IMR-90 (cell line): ENCODE measurements around the gene NAP1L1. TPM values are rescaled to one million over a fixed set of nuclear protein-coding genes. Genes with fewer than 3 reads are reported as not detected.

ENCODE experiments used
- ATAC-seq: fragments of 200-7000 bp; cut with Tn5 transposase; 2 replicates; pipeline ENCODE4 v1.9.1; 2020; ENCODE audit warnings: low read depth, mild to moderate bottlenecking, moderate library complexity
- BruUV-seq: library from RNA; stranded (reverse); fragments of 400-500 nt; replicated peaks from 2 replicates; lab custom pipeline; 2021; lab: Mats Ljungman, UMichigan
- CTCF ChIA-PET: fragments of 300-600 bp; formaldehyde crosslinking; extraction: SDS; loops from one replicate; lab custom pipeline; 2021; ENCODE audit warnings: antibody characterized with exemption; lab: Yijun Ruan, JAX
- POLR2A ChIA-PET: fragments of 300-600 bp; sonication (Branson Sonifier 250); formaldehyde crosslinking; loops from one replicate; lab custom pipeline; 2022; ENCODE audit warnings: antibody characterized with exemption; ENCODE audit not compliant: unreplicated experiment; lab: Charles Lee
- DNase-seq: peaks from one replicate; pipeline ENCODE4 v3.0.0; 2013
- H2AFZ ChIP-seq: replicated peaks from 2 replicates; pipeline ENCODE3; 2013; ENCODE audit warnings: low read length, mild to moderate bottlenecking; ENCODE audit not compliant: poor library complexity
- H2AK5ac ChIP-seq: 2 replicates; pipeline ENCODE4 v1.6.1; 2013; ENCODE audit warnings: low read depth, low read length, inconsistent platforms
- H2AK9ac ChIP-seq: replicated peaks from 2 replicates; pipeline ENCODE3; 2013; ENCODE audit warnings: mild to moderate bottlenecking, low read depth, low read length, moderate library complexity; ENCODE audit not compliant: poor library complexity
- H2BK120ac ChIP-seq: 2 replicates; pipeline ENCODE4 v1.6.1; 2013; ENCODE audit warnings: low read depth, low read length, inconsistent platforms
- H2BK15ac ChIP-seq: 3 replicates; pipeline ENCODE4 v1.6.1; 2013; ENCODE audit warnings: low read depth, low read length, inconsistent platforms
- H2BK20ac ChIP-seq: 2 replicates; pipeline ENCODE4 v1.6.1; 2013; ENCODE audit warnings: low read depth, mild to moderate bottlenecking, inconsistent platforms, low read length, moderate library complexity
- H2BK5ac ChIP-seq: 2 replicates; pipeline ENCODE4 v1.6.1; 2013; ENCODE audit warnings: mild to moderate bottlenecking, low read depth, low read length, inconsistent platforms; ENCODE audit not compliant: poor library complexity, severe bottlenecking
- H3K14ac ChIP-seq: replicated peaks from 2 replicates; pipeline ENCODE4 v1.6.1; 2013; ENCODE audit warnings: low read depth, low read length, inconsistent platforms
- H3K18ac ChIP-seq: 2 replicates; pipeline ENCODE4 v1.6.1; 2013; ENCODE audit warnings: low read depth, low read length, control low read depth
- H3K23ac ChIP-seq: 2 replicates; pipeline ENCODE4 v1.6.1; 2013; ENCODE audit warnings: low read depth, low read length, inconsistent platforms
- H3K27ac ChIP-seq: 2 replicates; pipeline ENCODE4 v1.5.1; 2013; ENCODE audit warnings: mild to moderate bottlenecking, control low read depth, low read length; ENCODE audit not compliant: insufficient read depth
- H3K27me3 ChIP-seq: 2 replicates; pipeline ENCODE4 v1.6.1; 2013; ENCODE audit warnings: low read length; ENCODE audit not compliant: control insufficient read depth, insufficient read depth
- H3K36me3 ChIP-seq: 2 replicates; pipeline ENCODE4 v1.6.1; 2013; ENCODE audit warnings: low read length, mixed read lengths; ENCODE audit not compliant: control insufficient read depth, insufficient read depth
- H3K4ac ChIP-seq: 2 replicates; pipeline ENCODE4 v1.6.1; 2013; ENCODE audit warnings: low read depth, low read length, inconsistent platforms
- H3K4me1 ChIP-seq: 2 replicates; pipeline ENCODE4 v1.6.1; 2013; ENCODE audit warnings: low read length, mixed read lengths; ENCODE audit not compliant: control insufficient read depth, insufficient read depth
- H3K4me2 ChIP-seq: 2 replicates; pipeline ENCODE4 v1.6.1; 2013; ENCODE audit warnings: low read depth, mild to moderate bottlenecking, control low read depth, low read length, moderate library complexity
- H3K4me3 ChIP-seq: 2 replicates; pipeline ENCODE4 v1.5.1; 2013; ENCODE audit warnings: low read depth, mild to moderate bottlenecking, control low read depth, low read length, moderate library complexity; ENCODE audit not compliant: insufficient read depth
- H3K56ac ChIP-seq: 2 replicates; pipeline ENCODE4 v1.6.1; 2013; ENCODE audit warnings: low read length, inconsistent platforms; ENCODE audit not compliant: insufficient read depth; ENCODE audit errors: extremely low read depth
- H3K79me1 ChIP-seq, 2 experiments: 2 replicates each; pipeline ENCODE4 v1.6.1; 2013; ENCODE audit warnings: low read length in 2 of 2, inconsistent platforms in 1 of 2, low read depth in 1 of 2
- H3K9ac ChIP-seq: 2 replicates; pipeline ENCODE4 v1.6.1; 2013; ENCODE audit warnings: low read depth, low read length, control low read depth
- H3K9me1 ChIP-seq: 2 replicates; pipeline ENCODE4 v1.6.1; 2013; ENCODE audit warnings: low read length, inconsistent platforms; ENCODE audit not compliant: insufficient read depth
- H3K9me3 ChIP-seq: 2 replicates; pipeline ENCODE4 v1.6.1; 2013; ENCODE audit warnings: low read length; ENCODE audit not compliant: control insufficient read depth, insufficient read depth
- H4K20me1 ChIP-seq: 2 replicates; pipeline ENCODE4 v1.6.1; 2013; ENCODE audit warnings: low read length, inconsistent platforms; ENCODE audit not compliant: insufficient read depth
- H4K5ac ChIP-seq: 2 replicates; pipeline ENCODE4 v1.6.1; 2013; ENCODE audit warnings: mild to moderate bottlenecking, low read depth, low read length, control low read depth
- H4K8ac ChIP-seq, 2 experiments: 2 replicates each; pipeline ENCODE4 v1.6.1; 2013; ENCODE audit warnings: low read depth in 2 of 2, low read length in 2 of 2, control low read depth in 1 of 2, inconsistent platforms in 1 of 2
- H4K91ac ChIP-seq: 2 replicates; pipeline ENCODE4 v1.6.1; 2013; ENCODE audit warnings: low read depth, low read length, inconsistent platforms; ENCODE audit not compliant: insufficient read depth
- BHLHE40 ChIP-seq: fragments of 150-350 bp; IDR thresholded peaks from 2 replicates; pipeline ENCODE4 v1.6.1; 2016; ENCODE audit warnings: mild to moderate bottlenecking, low read depth, low read length
- CHD1 ChIP-seq: IDR thresholded peaks from 2 replicates; pipeline ENCODE4 v1.6.1; 2012; ENCODE audit warnings: low read depth, low read length, improper control_type of control experiment
- ELK1 ChIP-seq: fragments of 150-350 bp; IDR thresholded peaks from 2 replicates; pipeline ENCODE4 v1.6.1; 2016; ENCODE audit warnings: low read depth, mild to moderate bottlenecking, low read length, moderate library complexity, borderline replicate concordance
- MAFK ChIP-seq: IDR thresholded peaks from 2 replicates; pipeline ENCODE4 v1.6.1; 2012; ENCODE audit warnings: low read depth, low read length, improper control_type of control experiment
- MAZ ChIP-seq: IDR thresholded peaks from 2 replicates; pipeline ENCODE4 v1.6.1; 2012; ENCODE audit warnings: low read depth, mild to moderate bottlenecking, low read length, improper control_type of control experiment, moderate library complexity, borderline replicate concordance
- NFE2L2 ChIP-seq: fragments of 150-350 bp; IDR thresholded peaks from 2 replicates; pipeline ENCODE4 v1.6.1; 2016; ENCODE audit warnings: low read depth, mild to moderate bottlenecking, low read length
- RAD21 ChIP-seq: IDR thresholded peaks from 2 replicates; pipeline ENCODE4 v1.6.1; 2012; ENCODE audit warnings: low read length, improper control_type of control experiment
- RCOR1 ChIP-seq: IDR thresholded peaks from 2 replicates; pipeline ENCODE4 v1.6.1; 2012; ENCODE audit warnings: mild to moderate bottlenecking, low read length, improper control_type of control experiment; ENCODE audit not compliant: insufficient replicate concordance
- RFX5 ChIP-seq: IDR thresholded peaks from 2 replicates; pipeline ENCODE4 v1.8.0; 2012; ENCODE audit warnings: low read depth, mild to moderate bottlenecking, low read length, moderate library complexity
- SMC3 ChIP-seq: fragments of 150-350 bp; IDR thresholded peaks from 2 replicates; pipeline ENCODE4 v1.6.1; 2016; ENCODE audit warnings: low read depth, mild to moderate bottlenecking, antibody characterized with exemption, low read length, moderate library complexity
- USF2 ChIP-seq: fragments of 150-350 bp; IDR thresholded peaks from 2 replicates; pipeline ENCODE4 v1.6.1; 2017; ENCODE audit warnings: mild to moderate bottlenecking, antibody characterized with exemption, low read length, low read depth
- WGBS, 2 experiments: methylation state at CpG; one replicate each; pipeline versions ENCODE4 v1.1.5 to v1.1.7; 2013; ENCODE audit warnings: missing lambda C conversion rate in 2 of 2; ENCODE audit not compliant: insufficient read length in 1 of 2; ENCODE audit errors: extremely low coverage in 2 of 2; 5-methylcytosine and 5-hydroxymethylcytosine counted together
- dilution Hi-C: fragments of 300-500 bp; cut with HindIII; formaldehyde crosslinking; loops from one replicate; pipeline ENCODE4 v1.14.3; 2018; ENCODE audit warnings: low sequenced_read_pairs; ENCODE audit not compliant: unreplicated experiment
- in situ Hi-C: fragments of 300-500 bp; cut with MboI; formaldehyde crosslinking; loops from 3 replicates; pipeline ENCODE4 v1.14.3; 2019; ENCODE audit warnings: low sequenced_read_pairs, inconsistent platforms, mixed read lengths
- intact Hi-C: fragments of 100-400 bp; cut with micrococcal nuclease; formaldehyde crosslinking; loops from 2 replicates; pipeline ENCODE4 v1.10.0; 2022
- polyA plus RNA-seq, 3 experiments: library from polyadenylated mRNA; depleted of rRNA; stranded (reverse); fragments of >200 nt; gene quantifications; 2 replicates each; pipeline ENCODE4 v1.2.3, GENCODE V29; 2012; ENCODE audit warnings: low replicate concordance in 1 of 3
- total RNA-seq: library from RNA; depleted of rRNA; stranded (reverse); fragments of >200 nt; gene quantifications from 2 replicates; pipeline ENCODE4 v1.2.3, GENCODE V29; 2012
- TF ChIP-seq, protein P1 (sequence below): conservative IDR thresholded peaks from 2 replicates; pipeline ENCODE4 v1.5.1; 2012; ENCODE audit warnings: mild to moderate bottlenecking, low read depth, low read length, improper control_type of control experiment

NAP1L1 gene
- total and polyA plus RNA-seq, 2 of the 4 experiments (the other 2 are of a cell fraction): 86.4 to 200 TPM

DNA sequence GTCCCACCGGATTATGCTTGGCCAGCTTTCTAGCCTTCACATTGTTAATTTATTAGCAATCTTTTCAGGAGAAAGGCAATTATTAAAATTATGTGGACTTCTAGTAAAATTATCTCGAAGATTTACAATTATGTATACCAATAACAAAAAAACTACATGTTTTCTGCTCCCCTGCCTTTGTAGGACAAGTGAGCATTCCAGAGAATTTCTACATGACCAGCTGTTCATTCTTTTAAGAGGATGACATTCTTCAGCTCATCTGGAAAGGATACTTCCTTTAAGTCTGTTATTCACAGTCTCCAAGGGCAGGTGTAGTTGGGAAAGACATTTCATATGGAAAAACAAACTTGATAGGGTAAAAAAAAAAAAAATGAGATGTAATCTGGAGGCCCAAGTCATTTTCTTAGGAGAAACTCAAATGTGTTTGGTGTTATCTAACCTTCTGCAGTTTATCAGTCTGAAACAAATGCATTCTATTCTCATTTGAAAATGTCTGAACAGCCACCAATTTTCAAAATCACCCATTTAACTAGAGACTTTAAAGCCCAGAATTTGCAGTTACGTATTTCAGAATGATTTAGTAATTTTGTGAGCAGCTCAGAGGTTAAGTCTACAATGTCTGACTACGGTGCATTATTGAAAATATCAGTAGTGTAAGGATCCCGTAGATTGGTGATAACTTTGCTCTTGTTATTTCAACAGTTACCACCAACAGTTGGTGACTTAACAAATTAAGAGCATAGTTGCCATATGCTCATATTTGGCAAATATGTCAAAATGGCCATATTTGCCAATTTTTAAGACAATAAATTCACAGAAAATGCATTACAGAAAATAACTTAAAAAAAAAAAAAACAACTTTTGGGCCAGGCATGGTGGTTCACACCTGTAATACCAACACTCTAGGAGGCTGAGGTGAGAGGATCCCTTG lies 51.1 kb downstream of the NAP1L1 start:
- peak; percentile 64 for DNase-seq
- TF ChIP-seq RCOR1 (no peak), CHD1 (no peak), MAZ (no peak), RAD21 (no peak; the same call in 1 of the 2 replicates), SMC3 (no peak), ELK1 (no peak), NFE2L2 (no peak), USF2 (no peak), RFX5 (no peak), BHLHE40 (no peak), MAFK (no peak)
- TF ChIP-seq, protein P1, sequence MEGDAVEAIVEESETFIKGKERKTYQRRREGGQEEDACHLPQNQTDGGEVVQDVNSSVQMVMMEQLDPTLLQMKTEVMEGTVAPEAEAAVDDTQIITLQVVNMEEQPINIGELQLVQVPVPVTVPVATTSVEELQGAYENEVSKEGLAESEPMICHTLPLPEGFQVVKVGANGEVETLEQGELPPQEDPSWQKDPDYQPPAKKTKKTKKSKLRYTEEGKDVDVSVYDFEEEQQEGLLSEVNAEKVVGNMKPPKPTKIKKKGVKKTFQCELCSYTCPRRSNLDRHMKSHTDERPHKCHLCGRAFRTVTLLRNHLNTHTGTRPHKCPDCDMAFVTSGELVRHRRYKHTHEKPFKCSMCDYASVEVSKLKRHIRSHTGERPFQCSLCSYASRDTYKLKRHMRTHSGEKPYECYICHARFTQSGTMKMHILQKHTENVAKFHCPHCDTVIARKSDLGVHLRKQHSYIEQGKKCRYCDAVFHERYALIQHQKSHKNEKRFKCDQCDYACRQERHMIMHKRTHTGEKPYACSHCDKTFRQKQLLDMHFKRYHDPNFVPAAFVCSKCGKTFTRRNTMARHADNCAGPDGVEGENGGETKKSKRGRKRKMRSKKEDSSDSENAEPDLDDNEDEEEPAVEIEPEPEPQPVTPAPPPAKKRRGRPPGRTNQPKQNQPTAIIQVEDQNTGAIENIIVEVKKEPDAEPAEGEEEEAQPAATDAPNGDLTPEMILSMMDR: no peak

More for the DNA sequence above, 51.1 kb downstream of the NAP1L1 start:
- peak overlapping the region; percentile 95 for H2BK5ac ChIP-seq
- H2AK5ac ChIP-seq: peak overlapping the region; percentile 97
- intact Hi-C loops: loop anchor here (5.0 kb wide), 2 partner anchors 411 to 701 kb away; partner anchors contain the start of genes CAPS2 and GLIPR1L1
- no TSS peak for BruUV-seq
- peaks cover 22% of the 10 kb centered on the region for H4K20me1 ChIP-seq
- peak overlapping the region; percentile 100 for H3K9ac ChIP-seq
- H3K4me3 ChIP-seq: peak overlapping the region; percentile 59
- peak overlapping the region; percentile 97 for H3K4ac ChIP-seq
- H3K18ac ChIP-seq: peak overlapping the region; percentile 99
- H3K9me1 ChIP-seq: peaks cover 7% of the 10 kb centered on the region
- H4K91ac ChIP-seq: peak overlapping the region; percentile 97
- peak overlapping the region; percentile 94 for H3K56ac ChIP-seq
- peak overlapping the region; percentile 99 for H3K14ac ChIP-seq
- H3K36me3 ChIP-seq: peaks cover 21% of the 10 kb centered on the region
- peak overlapping the region; percentile 99 for H3K23ac ChIP-seq
- H4K8ac ChIP-seq: peak overlapping the region; percentile 92 to 95
- POLR2A ChIA-PET: interaction anchor here (0.8 to 1.1 kb wide), 2 partner anchors 9 to 282 kb away, joined by 3 to 5 read pairs; no protein-coding TSS in a partner anchor
- H2BK15ac ChIP-seq: peak overlapping the region; percentile 91; the same call in 2 of the 3 replicates
- no peak overlapping the region for H2AFZ ChIP-seq
- peak overlapping the region; percentile 92 for H3K27ac ChIP-seq
- H2AK9ac ChIP-seq: no peak overlapping the region
- ATAC-seq: no peak
- no peaks in the 10 kb centered on the region for H3K9me3 ChIP-seq
- peak overlapping the region; percentile 100 for H3K4me2 ChIP-seq
- CTCF ChIA-PET: interaction anchor here (0.6 to 2.0 kb wide), 6 partner anchors 125 to 506 kb away, joined by 3 to 8 read pairs (median 4); no protein-coding TSS in a partner anchor
- H3K4me1 ChIP-seq: peaks cover 11% of the 10 kb centered on the region
- H2BK20ac ChIP-seq: peak overlapping the region; percentile 84
- peaks cover 10 to 38% of the 10 kb centered on the region in 2 experiments for H3K79me1 ChIP-seq
- WGBS, 2 experiments: no CpG with 5 or more reads among the region's 5 CpGs
- peak overlapping the region; percentile 99 for H4K5ac ChIP-seq
- H2BK120ac ChIP-seq: peak overlapping the region; percentile 93
- dilution Hi-C loops: no loop called here
- in situ Hi-C loops: loop anchor here (25.0 kb wide), 1 partner anchor 696 kb away; the partner anchor contains the start of genes CAPS2 and GLIPR1L1
- no peaks in the 10 kb centered on the region for H3K27me3 ChIP-seq
